Fibroblast of skin of scalp (primary cell): ENCODE results near the gene GPC1.

ENCODE experiments used
- DNase-seq: peaks from one replicate; pipeline ENCODE4 v3.0.0-alpha.2; 2013

GPC1 gene

GRCh38 chr2:240442891-240443715 lies 7.6 kb downstream of the GPC1 start:
- DNase-seq: no peak

DNA sequence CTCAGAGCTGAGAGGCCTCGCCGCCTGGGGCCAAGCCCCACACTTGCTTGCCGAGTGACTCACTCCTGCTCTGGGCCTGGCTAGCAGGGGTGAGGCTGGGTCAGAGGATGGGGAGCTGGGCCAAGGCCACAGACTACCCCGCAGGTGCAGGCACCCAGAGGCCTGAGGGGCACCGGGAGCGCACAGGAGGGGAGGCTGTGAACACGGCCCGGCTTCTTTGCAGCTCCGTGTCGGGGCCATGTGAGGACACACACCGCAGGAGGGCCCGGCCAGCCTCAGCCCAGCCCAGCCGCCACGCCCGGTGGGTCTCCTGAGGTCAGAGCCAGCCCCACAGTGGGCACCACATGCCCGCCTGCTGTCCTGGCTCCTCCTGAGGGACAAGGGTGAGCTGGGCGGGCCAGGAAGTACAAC lies 8.4 kb downstream of the GPC1 start:
- DNase-seq: no peak

- no peak for DNase-seq
These were observed 9.0 kb downstream of the GPC1 start for GRCh38 chr2:240444464-240444863.

- no peak for DNase-seq
These were observed 10.6 kb downstream of the GPC1 start for GRCh38 chr2:240445961-240446663.

- DNase-seq: no peak
These were observed 11.3 kb downstream of the GPC1 start for GRCh38 chr2:240446664-240447175.

DNA sequence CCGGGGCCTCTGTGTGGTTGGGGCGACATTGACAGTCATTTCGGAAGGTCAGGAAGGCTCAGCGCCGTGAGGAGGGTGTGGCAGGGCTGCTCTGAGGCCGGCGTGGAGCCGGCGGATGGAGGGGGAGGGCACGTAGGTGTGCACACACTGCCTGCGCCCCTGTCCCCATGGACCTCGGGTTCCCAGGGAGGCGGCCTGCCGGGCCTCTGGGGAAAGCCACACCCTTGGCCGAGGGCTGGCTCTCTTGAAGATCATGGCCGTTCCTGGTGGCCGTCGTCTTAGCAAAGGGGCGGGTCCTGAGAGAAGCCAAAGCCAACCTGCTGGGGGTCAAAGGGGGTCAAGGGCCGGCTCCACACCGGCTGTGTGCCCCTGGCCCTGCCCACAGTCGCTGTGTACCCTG lies 11.9 kb downstream of the GPC1 start:
- DNase-seq: no peak

DNA sequence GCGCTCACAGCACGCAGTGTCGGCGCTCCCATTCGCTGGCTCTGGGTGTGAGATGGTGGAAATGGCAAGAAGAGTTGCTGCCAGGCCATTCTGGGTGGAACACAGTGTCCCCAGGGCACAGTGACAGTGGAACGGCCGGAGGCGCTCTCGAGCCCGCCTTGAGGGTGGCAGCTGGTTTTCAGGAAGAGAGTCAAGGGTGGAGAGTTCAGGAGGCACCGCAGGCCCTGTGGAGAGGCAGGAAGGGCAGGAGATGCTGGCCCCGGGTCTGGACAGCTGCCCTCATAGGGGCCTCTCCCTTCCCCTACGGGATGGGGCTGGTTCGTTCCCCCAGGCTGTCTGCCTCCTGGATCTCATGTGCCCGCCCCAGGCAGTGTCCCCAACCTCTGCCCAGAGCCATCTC lies 12.5 kb downstream of the GPC1 start:
- no peak for DNase-seq

GRCh38 chr2:240448387-240449274 lies 13.2 kb downstream of the GPC1 start:
- DNase-seq: no peak

DNA sequence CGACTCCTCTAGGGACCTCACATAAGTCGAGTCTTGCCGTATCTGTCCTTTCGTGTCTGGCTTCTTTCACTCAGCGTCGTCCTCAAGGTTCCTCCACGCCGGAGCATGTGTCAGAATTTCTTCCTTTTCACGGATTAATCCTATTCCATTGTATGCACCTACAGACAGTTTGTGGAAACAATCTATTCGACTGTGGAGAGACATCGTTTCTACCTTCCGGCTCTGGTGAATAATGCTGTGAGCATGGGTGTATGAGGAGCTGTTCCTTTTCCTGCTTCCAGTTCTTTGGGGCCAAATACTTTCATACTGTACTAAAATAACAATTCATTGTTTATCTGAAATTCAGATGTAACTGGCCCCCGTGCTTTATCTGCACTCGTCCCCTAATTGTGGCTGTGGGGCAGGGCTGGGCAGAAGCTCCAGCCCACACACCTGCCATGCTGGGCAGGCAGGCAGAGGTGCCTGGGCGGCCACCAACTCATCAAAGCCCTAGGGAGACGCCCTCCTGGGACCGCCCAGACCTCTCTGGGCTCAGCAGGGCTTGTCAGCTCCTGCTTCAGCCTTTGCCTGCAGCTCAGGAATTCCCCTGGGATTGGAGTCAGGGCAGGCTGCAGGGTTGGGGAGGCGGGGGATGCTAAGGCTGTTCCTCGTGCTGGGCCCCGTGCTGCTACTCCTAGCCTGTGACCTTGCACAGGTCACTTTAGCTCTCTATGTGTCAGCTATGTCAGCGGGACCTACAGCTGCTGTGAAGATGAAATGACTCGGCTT lies 14.5 kb downstream of the GPC1 start:
- no peak for DNase-seq

DNA sequence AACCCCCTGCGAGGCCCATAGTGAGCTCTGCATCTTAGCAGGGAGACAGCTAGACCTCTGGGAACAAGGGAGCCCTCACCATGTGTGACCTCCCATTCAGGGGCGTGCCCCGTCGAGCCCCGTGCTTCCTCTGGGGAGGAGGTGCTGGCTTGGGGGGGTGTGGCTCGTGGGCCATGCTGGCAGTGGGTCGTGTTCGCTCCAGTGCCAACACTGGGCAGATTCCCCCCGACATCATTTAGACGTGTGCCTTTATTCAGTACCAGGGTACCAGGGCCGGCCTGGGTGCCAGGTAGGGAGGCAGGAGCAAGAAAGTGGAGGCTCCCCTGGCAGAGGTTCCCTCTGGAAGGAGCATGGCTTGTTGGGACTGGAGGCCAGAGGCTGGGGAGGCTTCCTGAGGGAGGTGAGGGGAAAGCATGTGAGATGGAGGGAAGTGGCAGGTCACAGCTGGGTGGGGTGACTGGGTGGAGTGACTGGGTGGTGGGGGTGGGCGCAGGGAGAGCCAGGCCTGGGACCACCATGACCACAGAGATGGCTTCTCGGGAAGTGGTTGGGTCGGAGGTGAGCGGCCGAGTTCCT lies 15.2 kb downstream of the GPC1 start:
- no peak for DNase-seq

GRCh38 chr2:240451108-240451611 lies 15.7 kb downstream of the GPC1 start:
- no peak for DNase-seq

DNA sequence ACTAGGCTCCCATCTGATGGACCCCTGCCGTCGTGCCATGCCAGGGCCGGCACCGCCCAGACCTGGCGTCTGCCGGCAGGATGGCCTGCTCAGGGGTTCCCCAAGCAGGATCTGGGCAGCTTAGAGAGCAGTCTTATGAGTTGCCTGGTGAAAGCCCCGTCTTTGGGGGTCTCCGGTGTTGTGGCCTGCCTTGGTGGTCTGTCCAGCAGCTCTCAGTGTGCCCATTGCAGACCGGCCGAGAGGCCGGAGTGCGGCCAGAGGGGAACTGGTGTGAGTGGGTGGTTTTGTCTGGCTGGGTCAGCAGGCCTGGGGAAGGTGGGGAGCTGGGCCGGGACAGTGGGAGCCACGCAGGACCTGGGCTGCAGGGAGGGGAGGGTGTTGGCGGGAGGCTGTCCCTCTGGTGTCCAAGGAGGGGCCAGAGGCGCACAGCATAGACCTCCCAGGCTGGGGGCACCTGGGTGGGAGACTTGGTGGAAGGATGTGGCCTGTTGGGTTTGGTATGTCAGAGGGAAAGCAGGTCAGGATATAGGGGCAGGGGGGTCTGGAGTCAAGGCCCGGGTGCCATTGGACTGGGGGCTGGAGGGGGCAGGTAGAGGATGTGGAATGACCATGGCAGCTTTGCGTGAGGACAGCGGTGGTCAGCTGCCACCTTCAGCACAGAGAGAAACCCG lies 16.5 kb downstream of the GPC1 start:
- no peak for DNase-seq

- peak; percentile 34 for DNase-seq
These were observed 17.2 kb downstream of the GPC1 start for GRCh38 chr2:240452462-240453256.

DNA sequence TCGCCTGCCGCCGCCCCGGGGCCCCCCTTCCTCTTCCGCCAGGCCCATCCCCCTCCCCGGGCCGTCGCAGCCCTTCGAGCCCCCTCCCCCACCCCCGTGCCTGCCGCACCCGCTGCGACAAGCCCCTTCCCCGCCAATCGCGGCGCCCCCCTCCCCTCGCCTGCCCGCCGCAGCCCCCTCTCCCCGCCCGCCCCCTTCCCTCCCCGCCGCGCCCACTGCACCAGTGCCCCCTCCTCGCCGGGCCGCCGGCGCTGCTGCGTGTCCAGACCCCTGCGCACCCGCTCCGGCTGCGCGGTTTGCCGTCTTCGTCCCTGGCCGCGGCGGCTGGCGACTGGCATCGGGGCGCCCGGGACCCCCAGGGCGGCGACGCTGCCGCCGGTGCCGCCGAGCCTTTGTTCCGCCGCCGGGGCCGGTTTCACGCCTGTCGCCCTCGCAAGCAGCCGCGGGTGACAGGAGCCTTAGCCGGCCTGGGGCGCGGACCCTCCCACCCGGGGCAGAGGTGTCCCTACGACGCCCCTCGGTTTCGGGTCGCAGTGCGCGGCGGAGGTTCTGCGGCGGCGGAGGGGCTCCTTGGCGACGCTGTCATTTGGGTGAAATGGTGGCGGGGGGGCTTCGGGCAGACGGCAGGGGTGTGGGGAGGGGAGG lies 18.1 kb downstream of the GPC1 start:
- no peak for DNase-seq

DNA sequence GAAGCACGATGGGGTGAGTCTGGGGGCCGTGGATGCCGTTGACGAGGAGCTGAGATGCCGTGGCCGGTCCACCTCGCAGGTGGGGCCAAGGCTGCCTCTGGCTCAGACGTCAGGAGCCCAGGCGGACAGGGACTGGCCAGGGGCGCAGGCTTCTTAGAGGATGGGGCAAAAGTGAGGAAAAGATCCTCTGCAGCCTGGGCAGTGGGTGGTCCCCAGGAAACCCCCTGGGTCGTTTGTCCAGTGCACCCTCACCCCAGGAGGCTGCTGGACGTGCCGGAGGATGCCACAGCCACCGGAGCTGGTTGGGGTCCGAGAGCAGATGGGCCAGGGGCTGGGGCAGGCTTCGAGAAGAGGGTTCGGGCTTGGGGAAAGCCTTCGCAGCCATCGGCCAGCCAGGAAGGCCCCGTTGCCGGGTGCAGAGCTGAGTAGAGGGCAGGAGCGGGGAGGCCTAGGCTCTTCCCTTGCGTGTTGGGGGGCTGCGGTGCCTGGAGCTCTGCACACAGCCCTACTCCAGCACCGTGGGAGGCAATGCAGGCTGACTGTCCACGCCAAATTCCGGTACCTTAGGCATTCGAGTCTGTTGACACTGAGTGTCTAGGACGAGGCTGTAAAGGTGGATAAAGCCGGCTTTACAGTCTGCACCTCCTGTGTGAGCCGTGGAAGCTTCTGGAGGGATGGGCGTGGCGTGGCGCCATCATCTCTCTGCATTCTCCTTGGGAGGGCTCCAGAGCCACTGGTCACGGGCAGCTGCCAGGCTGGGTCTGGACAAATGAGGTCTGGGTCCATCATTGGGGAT lies 18.8 kb downstream of the GPC1 start:
- DNase-seq: no peak

GRCh38 chr2:240455272-240455646 lies 19.8 kb downstream of the GPC1 start:
- no peak for DNase-seq

DNA sequence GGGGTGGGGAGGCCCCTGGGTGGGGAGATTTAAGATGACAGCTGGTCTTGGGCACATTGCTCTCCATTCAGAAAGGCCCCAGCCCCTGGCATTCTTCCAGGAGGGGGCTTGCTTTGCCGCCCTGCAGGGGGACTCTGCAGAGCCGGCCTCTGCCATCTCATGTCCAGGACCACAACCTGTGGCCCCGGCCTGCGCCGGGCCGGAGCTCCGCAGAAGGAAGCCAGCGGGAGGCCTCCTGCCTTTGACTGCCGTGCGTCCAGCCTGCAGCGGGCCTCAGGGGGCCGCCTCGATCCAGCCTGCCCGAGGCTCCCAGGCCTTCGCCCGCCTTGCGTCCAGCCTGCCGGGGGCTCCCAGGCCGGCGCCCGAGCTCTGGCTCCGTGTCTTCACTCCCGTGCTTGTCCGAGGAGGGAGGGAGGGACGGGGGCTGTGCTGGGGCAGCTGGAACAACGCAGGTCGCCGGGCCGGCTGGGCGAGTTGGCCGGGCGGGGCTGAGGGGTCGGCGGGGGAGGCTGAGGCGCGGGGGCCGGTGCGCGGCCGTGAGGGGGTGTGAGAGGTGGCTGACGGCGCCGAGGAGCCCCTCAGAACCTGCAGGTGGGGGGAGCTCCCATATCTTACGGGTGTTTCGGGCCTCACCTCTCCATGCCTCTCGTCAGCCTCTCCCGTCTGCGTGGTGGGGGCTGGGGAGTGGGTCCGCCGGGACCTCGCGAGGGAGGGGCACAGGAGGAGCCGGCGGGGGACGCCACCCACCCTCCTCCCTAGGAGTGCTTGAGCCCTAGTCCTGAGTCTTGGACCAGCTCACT lies 20.4 kb downstream of the GPC1 start:
- no peak for DNase-seq
